KMS-11 (cell line): ENCODE measurements around the gene SYVN1.
"Not testable (repeated sequence)": the region's sequence is repeated elsewhere in the genome, so short reads cannot be mapped to it uniquely, and the experiment has no call there.

Experiments used
- H2AFZ ChIP-seq: fragments of 200-600 bp; sonication (generic); 2 replicates; pipeline ENCODE4 v1.6.1; 2016; ENCODE audit warnings: antibody characterized with exemption, mixed run types, low read depth
- H3K27ac ChIP-seq: fragments of 200-600 bp; sonication (generic); 2 replicates; pipeline ENCODE4 v1.6.1; 2016; ENCODE audit warnings: mild to moderate bottlenecking, mixed run types
- H3K27me3 ChIP-seq: fragments of 200-600 bp; sonication (generic); 2 replicates; pipeline ENCODE4 v1.6.1; 2017; ENCODE audit warnings: mild to moderate bottlenecking, low read depth, mixed run types, moderate library complexity; ENCODE audit not compliant: insufficient read depth
- H3K36me3 ChIP-seq: fragments of 200-600 bp; sonication (generic); 2 replicates; pipeline ENCODE4 v1.6.1; 2017; ENCODE audit warnings: mild to moderate bottlenecking, mixed run types; ENCODE audit not compliant: insufficient read depth
- H3K4me1 ChIP-seq: fragments of 200-600 bp; sonication (generic); 2 replicates; pipeline ENCODE4 v1.6.1; 2016; ENCODE audit warnings: mild to moderate bottlenecking, low read depth, mixed run types; ENCODE audit not compliant: poor library complexity, severe bottlenecking
- H3K4me2 ChIP-seq: fragments of 200-600 bp; sonication (generic); 2 replicates; pipeline ENCODE4 v1.7.0; 2016; ENCODE audit warnings: mild to moderate bottlenecking, mixed run types
- H3K4me3 ChIP-seq: fragments of 200-600 bp; sonication (generic); IDR thresholded peaks from 2 replicates; pipeline ENCODE4 v1.6.1; 2017; ENCODE audit warnings: low read depth, low read length, mixed read lengths; ENCODE audit not compliant: insufficient read depth
- H3K79me2 ChIP-seq: fragments of 200-600 bp; sonication (generic); 2 replicates; pipeline ENCODE4 v1.6.1; 2016; ENCODE audit warnings: low read depth, mixed run types; ENCODE audit not compliant: insufficient read depth
- H3K9ac ChIP-seq: fragments of 200-600 bp; sonication (generic); 2 replicates; pipeline ENCODE4 v1.6.1; 2016; ENCODE audit warnings: mild to moderate bottlenecking, mixed run types
- H4K20me1 ChIP-seq: fragments of 200-600 bp; sonication (generic); 2 replicates; pipeline ENCODE4 v1.6.1; 2016; ENCODE audit warnings: mild to moderate bottlenecking, mixed run types; ENCODE audit not compliant: insufficient read depth
- TF ChIP-seq, protein P1 (sequence below): fragments of 200-600 bp; sonication (generic); conservative IDR thresholded peaks from 2 replicates; pipeline ENCODE4 v1.6.1; 2017; ENCODE audit warnings: low read depth, mild to moderate bottlenecking, antibody characterized with exemption, low read length, moderate library complexity, mixed read lengths

The SYVN1 gene

DNA sequence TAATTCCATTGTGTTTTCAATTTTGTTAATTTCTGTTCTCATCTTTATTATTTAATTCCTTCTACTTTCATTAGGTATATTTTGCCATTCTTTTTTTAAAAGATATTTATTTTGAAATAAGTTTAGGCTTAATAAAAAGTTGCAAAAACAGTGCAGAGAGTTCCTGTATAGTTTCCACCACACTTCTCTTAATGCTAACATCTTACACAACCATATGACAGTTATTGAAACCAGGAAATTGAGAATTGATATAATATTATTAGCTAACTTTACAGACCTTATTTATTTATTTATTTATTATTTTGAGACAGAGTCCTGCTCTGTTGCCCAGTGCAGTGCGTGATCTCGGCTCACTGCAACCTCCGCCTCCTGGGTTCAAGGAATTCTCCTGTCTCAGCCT lies 21.9 kb upstream of the SYVN1 start:
- Histone ChIP-seq H3K9ac (no peak overlapping the region), H3K4me1 (no peaks in the 10 kb centered on the region), H3K79me2 (no peaks in the 10 kb centered on the region), H3K4me2 (no peak overlapping the region), H3K4me3 (no peak overlapping the region), H4K20me1 (no peaks in the 10 kb centered on the region), H3K27ac (no peak overlapping the region), H3K27me3 (no peaks in the 10 kb centered on the region), H3K36me3 (no peaks in the 10 kb centered on the region), H2AFZ (no peak overlapping the region)
- TF ChIP-seq, protein P1, sequence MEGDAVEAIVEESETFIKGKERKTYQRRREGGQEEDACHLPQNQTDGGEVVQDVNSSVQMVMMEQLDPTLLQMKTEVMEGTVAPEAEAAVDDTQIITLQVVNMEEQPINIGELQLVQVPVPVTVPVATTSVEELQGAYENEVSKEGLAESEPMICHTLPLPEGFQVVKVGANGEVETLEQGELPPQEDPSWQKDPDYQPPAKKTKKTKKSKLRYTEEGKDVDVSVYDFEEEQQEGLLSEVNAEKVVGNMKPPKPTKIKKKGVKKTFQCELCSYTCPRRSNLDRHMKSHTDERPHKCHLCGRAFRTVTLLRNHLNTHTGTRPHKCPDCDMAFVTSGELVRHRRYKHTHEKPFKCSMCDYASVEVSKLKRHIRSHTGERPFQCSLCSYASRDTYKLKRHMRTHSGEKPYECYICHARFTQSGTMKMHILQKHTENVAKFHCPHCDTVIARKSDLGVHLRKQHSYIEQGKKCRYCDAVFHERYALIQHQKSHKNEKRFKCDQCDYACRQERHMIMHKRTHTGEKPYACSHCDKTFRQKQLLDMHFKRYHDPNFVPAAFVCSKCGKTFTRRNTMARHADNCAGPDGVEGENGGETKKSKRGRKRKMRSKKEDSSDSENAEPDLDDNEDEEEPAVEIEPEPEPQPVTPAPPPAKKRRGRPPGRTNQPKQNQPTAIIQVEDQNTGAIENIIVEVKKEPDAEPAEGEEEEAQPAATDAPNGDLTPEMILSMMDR: no peak

DNA sequence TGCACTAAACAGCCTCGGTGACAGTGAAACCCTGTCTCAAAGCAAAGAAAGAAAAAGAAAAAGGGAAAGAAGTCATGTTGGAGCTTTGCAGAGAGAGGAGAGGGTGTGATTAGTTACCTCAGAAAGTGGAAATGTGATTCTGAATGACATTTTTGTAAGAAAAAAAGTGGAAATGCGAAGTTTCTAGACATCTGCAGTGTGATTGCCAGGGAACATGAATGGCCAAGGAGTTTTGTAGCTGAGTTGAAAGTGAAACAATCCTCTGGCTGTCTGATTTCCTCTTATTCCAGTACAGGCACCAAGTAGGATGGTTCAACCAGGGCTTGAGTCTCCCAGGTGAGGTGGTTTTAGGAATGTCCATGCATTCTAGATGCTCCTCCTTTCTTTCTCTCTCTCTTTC lies 17.8 kb upstream of the SYVN1 start:
- no peaks in the 10 kb centered on the region for H3K27me3 ChIP-seq
- TF ChIP-seq, protein P1: no peak
- H3K4me1 ChIP-seq: no peaks in the 10 kb centered on the region
- no peak overlapping the region for H3K4me3 ChIP-seq
- H2AFZ ChIP-seq: no peak overlapping the region
- no peaks in the 10 kb centered on the region for H4K20me1 ChIP-seq
- H3K36me3 ChIP-seq: no peaks in the 10 kb centered on the region
- H3K9ac ChIP-seq: no peak overlapping the region
- no peak overlapping the region for H3K4me2 ChIP-seq
- H3K27ac ChIP-seq: no peak overlapping the region
- no peaks in the 10 kb centered on the region for H3K79me2 ChIP-seq

DNA sequence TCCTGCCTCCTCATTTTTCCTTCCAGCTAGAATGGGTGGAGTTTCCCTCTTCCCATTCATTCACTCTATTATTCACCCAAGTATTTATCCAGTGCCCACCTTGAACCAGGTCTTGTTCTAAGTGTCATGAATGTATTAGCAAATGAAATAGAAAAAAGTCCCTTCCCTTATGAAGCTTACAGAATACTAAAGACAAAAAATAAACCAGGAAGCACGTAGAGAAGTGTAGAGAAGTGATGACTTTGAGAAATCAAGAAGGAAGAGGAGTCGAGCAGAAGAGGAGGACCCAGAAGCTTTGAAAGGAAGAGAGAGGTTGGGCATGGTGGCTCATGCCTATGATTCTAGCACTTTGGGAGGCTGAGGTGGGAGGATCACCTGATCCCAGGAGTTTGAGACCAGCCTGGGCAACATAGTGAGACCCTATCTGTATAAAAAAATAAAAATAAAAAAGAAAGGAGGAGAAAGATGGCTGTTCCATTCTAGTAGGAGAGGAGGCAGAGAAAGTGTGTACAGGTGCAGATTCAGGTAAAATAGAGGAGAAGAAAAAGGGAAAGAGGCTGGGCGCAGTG lies 17.1 kb upstream of the SYVN1 start:
- Histone ChIP-seq H4K20me1 (no peaks in the 10 kb centered on the region), H2AFZ (no peak overlapping the region), H3K4me3 (no peak overlapping the region), H3K4me2 (no peak overlapping the region), H3K27me3 (no peaks in the 10 kb centered on the region), H3K4me1 (no peaks in the 10 kb centered on the region), H3K79me2 (no peaks in the 10 kb centered on the region), H3K36me3 (no peaks in the 10 kb centered on the region), H3K27ac (no peak overlapping the region), H3K9ac (no peak overlapping the region)
- TF ChIP-seq, protein P1: no peak

DNA sequence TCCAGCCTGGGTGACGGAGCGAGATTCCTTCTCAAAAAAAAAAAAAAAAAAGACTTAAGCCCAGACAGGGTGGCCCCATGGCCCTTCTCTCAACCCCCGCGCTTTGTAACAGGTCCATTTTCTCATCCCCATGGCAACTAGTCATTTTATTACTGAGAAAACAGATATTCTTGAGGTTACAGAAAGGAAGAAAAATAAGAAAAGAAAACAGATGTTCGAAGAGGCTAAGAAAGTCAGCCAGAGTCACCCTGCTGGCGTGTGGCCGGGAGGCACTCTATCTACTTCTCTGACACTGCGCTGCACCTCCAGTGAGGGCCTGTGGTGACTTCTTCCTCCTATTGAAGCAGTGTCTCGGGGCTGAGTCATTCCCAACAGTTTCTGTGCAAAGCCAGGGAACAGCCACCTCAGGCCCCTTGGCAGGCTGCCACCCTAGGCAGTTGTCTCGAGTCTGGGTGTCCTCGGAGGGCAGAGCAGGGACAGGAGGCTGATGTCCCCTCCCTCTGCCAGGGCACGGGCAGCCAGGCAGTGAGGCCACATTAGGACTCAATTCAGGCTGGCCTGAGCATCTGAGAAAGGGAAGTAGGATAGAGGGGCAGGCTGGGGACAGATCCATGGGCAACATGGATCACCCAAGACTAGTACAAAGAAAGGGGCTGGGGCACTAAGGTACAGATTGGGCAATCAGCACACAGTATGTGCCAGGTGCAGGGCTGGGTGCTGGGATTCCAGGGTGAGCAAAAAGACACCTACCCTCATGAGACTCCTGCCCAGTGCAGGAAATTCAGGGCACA lies 16.4 kb upstream of the SYVN1 start:
- no peaks in the 10 kb centered on the region for H3K36me3 ChIP-seq
- H3K9ac ChIP-seq: no peak overlapping the region
- no peak overlapping the region for H3K4me2 ChIP-seq
- no peak overlapping the region for H3K4me3 ChIP-seq
- no peak overlapping the region for H3K27ac ChIP-seq
- H2AFZ ChIP-seq: no peak overlapping the region
- H3K27me3 ChIP-seq: no peaks in the 10 kb centered on the region
- H3K79me2 ChIP-seq: no peaks in the 10 kb centered on the region
- TF ChIP-seq, protein P1: no peak
- no peaks in the 10 kb centered on the region for H3K4me1 ChIP-seq
- no peaks in the 10 kb centered on the region for H4K20me1 ChIP-seq

DNA sequence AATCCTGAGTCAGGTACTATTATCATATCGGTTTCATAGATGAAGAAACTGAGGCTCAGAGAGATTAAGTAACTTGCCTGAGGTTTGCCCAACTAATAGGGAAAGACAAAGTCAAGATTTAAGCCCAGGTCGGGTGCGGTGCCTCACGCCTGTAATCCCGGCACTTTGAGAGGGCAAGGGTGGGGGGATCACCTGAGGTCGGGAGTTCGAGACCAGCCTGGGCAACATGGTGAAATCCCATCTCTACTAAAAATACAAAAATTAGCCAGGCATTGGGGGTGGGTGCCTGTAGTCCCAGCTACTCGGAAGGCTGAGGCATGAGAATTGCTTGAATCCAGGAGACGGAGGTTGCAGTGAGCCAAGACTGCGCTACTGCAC lies 15.8 kb upstream of the SYVN1 start:
- H3K9ac ChIP-seq, H3K79me2 ChIP-seq, H4K20me1 ChIP-seq, H3K4me1 ChIP-seq, H3K27me3 ChIP-seq, H3K27ac ChIP-seq, H3K4me3 ChIP-seq, H3K36me3 ChIP-seq, H3K4me2 ChIP-seq, H2AFZ ChIP-seq: not testable (repeated sequence)
